Naive thymus-derived CD4-positive, alpha-beta T cell (primary cell): ENCODE data around the gene RCAN1. TPM values are rescaled to one million over a fixed set of nuclear protein-coding genes. Genes with fewer than 3 reads are reported as not detected.

Source experiments
- ATAC-seq: fragments of 150-1000 bp; cut with Tn5 transposase; 2 replicates; pipeline ENCODE4 v1.10.0; 2021; ENCODE audit warnings: mild to moderate bottlenecking, moderate library complexity
- CTCF ChIA-PET: fragments of 350-600 bp; sonication (Branson Sonifier 250); formaldehyde crosslinking; loops from one replicate; lab custom pipeline; 2021; ENCODE audit warnings: antibody characterized with exemption; lab: Charles Lee
- POLR2A ChIA-PET: fragments of 350-600 bp; sonication (Branson Sonifier 250); formaldehyde crosslinking; loops from one replicate; lab custom pipeline; 2021; ENCODE audit warnings: antibody characterized with exemption, inconsistent platforms; lab: Charles Lee
- DNase-seq, 9 donors: peaks; one replicate each; pipeline versions ENCODE4 v3.0.0 to v3.0.0-alpha.2; 2020 to 2022; ENCODE audit warnings: mixed read lengths in 1 of 9
- H3K27ac ChIP-seq: one replicate; pipeline ENCODE4 v1.7.0; 2013; ENCODE audit warnings: mild to moderate bottlenecking, low read depth, low read length, moderate library complexity
- H3K27me3 ChIP-seq, 2 donors: one replicate each; pipeline ENCODE4 v1.7.0; 2013; ENCODE audit warnings: low read length in 2 of 2, mild to moderate bottlenecking in 2 of 2, moderate library complexity in 2 of 2; ENCODE audit not compliant: control insufficient read depth in 2 of 2, insufficient read depth in 2 of 2
- H3K36me3 ChIP-seq, 3 experiments: 1 replicate in 2 of 3; 2 replicates in 1 of 3; pipeline ENCODE4 v1.7.0; 2013; ENCODE audit warnings: low read length in 3 of 3, mild to moderate bottlenecking in 3 of 3, moderate library complexity in 1 of 3; ENCODE audit not compliant: insufficient read depth in 3 of 3, control insufficient read depth in 2 of 3
- H3K4me1 ChIP-seq, 2 donors: one replicate each; pipeline ENCODE4 v1.7.0; 2013; ENCODE audit warnings: low read length in 2 of 2, mild to moderate bottlenecking in 2 of 2, moderate library complexity in 1 of 2; ENCODE audit not compliant: control insufficient read depth in 2 of 2, insufficient read depth in 2 of 2
- H3K4me3 ChIP-seq: 2 replicates; pipeline ENCODE4 v1.7.0; 2013; ENCODE audit warnings: mild to moderate bottlenecking, low read length
- H3K9me3 ChIP-seq, 3 experiments: 1 replicate in 2 of 3; 2 replicates in 1 of 3; pipeline ENCODE4 v1.7.0; 2013; ENCODE audit warnings: low read length in 3 of 3; ENCODE audit not compliant: control insufficient read depth in 2 of 3
- H3K27ac Mint-ChIP-seq, 9 donors: one replicate each; pipeline ENCODE4 v1.8.0; 2020 to 2022; ENCODE audit warnings: mixed read lengths in 9 of 9, mild to moderate bottlenecking in 8 of 9, moderate library complexity in 5 of 9, inconsistent platforms in 2 of 9
- H3K27me3 Mint-ChIP-seq, 5 donors: one replicate each; pipeline ENCODE4 v1.8.0; 2021 to 2022; ENCODE audit warnings: mixed read lengths in 5 of 5, mild to moderate bottlenecking in 1 of 5
- H3K36me3 Mint-ChIP-seq, 5 donors: one replicate each; pipeline ENCODE4 v1.8.0; 2020 to 2022; ENCODE audit warnings: mixed read lengths in 5 of 5, mild to moderate bottlenecking in 3 of 5, inconsistent platforms in 1 of 5
- H3K4me1 Mint-ChIP-seq, 7 donors: one replicate each; pipeline ENCODE4 v1.8.0; 2020 to 2022; ENCODE audit warnings: mixed read lengths in 7 of 7, mild to moderate bottlenecking in 3 of 7, inconsistent platforms in 1 of 7
- H3K4me3 Mint-ChIP-seq, 10 donors: one replicate each; pipeline ENCODE4 v1.8.0; 2020 to 2022; ENCODE audit warnings: mild to moderate bottlenecking in 10 of 10, mixed read lengths in 10 of 10, moderate library complexity in 6 of 10, inconsistent platforms in 2 of 10
- H3K9me3 Mint-ChIP-seq, 11 donors: one replicate each; pipeline ENCODE4 v1.8.0; 2020 to 2022; ENCODE audit warnings: mixed read lengths in 11 of 11, mild to moderate bottlenecking in 4 of 11, inconsistent platforms in 1 of 11, moderate library complexity in 1 of 11
- intact Hi-C, 2 donors: fragments of 100-400 bp; cut with micrococcal nuclease; formaldehyde crosslinking; loops; one replicate each; pipeline ENCODE4 v1.15.1; 2023
- polyA plus RNA-seq, 2 donors: library from polyadenylated mRNA; unstranded; fragments of 300-500 nt; fragmentation: Illumina TruSeq; gene quantifications; one replicate each; pipeline ENCODE4 v1.2.3, GENCODE V29; 2021
- total RNA-seq, 6 experiments: library from RNA in 5 of 6; stranded (reverse) in 5 of 6; gene quantifications; 1 replicate in 5 of 6; 2 replicates in 1 of 6; pipeline ENCODE4 v1.2.3 and lab custom pipeline; 2021 to 2026

Gene RCAN1
- 1 to 10 TPM; 3.0 to 8.1 (median 4.9) TPM for total RNA-seq
- polyA plus RNA-seq: 10 to 100 TPM; 12.6 to 15.3 TPM
- total RNA-seq (lab: John Stamatoyannopoulos, UW): 1.6 reads per million, percentile 5 among the genes with 10 or more reads in this experiment

- no peaks in the 10 kb centered on the region for H3K36me3 Mint-ChIP-seq
- peaks cover 0 to 32% (median 0%) of the 10 kb centered on the region in 5 donors for H3K27me3 Mint-ChIP-seq
- Histone ChIP-seq H3K4me1 (peaks cover 4 to 12% of the 10 kb centered on the region in 2 donors), H3K9me3 (no peaks in the 10 kb centered on the region), H3K27ac (peak within 1 kb of the TSS; percentile 57), H3K36me3 (no peaks in the 10 kb centered on the region), H3K27me3 (no peaks in the 10 kb centered on the region), H3K4me3 (peak within 1 kb of the TSS; percentile 67)
- intact Hi-C loops: loop anchor here (1.0 to 10.0 kb wide), 8 partner anchors 432 to 2000 kb away; partner anchors contain the start of genes ATP5PO (in 2 of the 2), CFAP298 (in 1 of the 2), CHAF1B (in 1 of the 2) and CRYZL1 (in 1 of the 2)
- peak; percentile 99 for ATAC-seq
- CTCF ChIA-PET: no interaction called here
- POLR2A ChIA-PET: no interaction called here
- H3K4me3 Mint-ChIP-seq: peak within 1 kb of the TSS; percentile 83 to 96 (median 93)
- peak; percentile 70 to 87 (median 85) for DNase-seq
- no peaks in the 10 kb centered on the region for H3K9me3 Mint-ChIP-seq
- H3K4me1 Mint-ChIP-seq: peaks cover 15 to 25% (median 20%) of the 10 kb centered on the region in 7 donors
- peak within 1 kb of the TSS; percentile 82 to 95 (median 83) for H3K27ac Mint-ChIP-seq
These were observed at the start of gene RCAN1 for GRCh38 chr21:34614628-34615486. TSS of gene RCAN1 (minus strand) at chr21:34615113. CDS start at chr21:34615011, 102 bp downstream.

GRCh38 chr21:34661848-34662247, 46.9 kb upstream of the RCAN1 start:
- Mint-ChIP-seq H3K9me3 (peaks cover 15 to 41% (median 25%) of the 10 kb centered on the region in 11 donors), H3K36me3 (peaks cover 0 to 18% (median 9%) of the 10 kb centered on the region in 5 donors), H3K27ac (no peak overlapping the region), H3K4me1 (no peaks in the 10 kb centered on the region), H3K4me3 (no peak overlapping the region), H3K27me3 (peaks cover 44 to 57% (median 49%) of the 10 kb centered on the region in 5 donors)
- peaks cover 0 to 6% of the 10 kb centered on the region in 2 donors for H3K27me3 ChIP-seq
- H3K4me1 ChIP-seq: no peaks in the 10 kb centered on the region
- CTCF ChIA-PET: no interaction called here
- no peak overlapping the region for H3K4me3 ChIP-seq
- intact Hi-C loops: no loop called here
- no peak for DNase-seq
- H3K27ac ChIP-seq: no peak overlapping the region
- H3K9me3 ChIP-seq: peaks cover 0 to 26% (median 0%) of the 10 kb centered on the region in 3 experiments
- no peak for ATAC-seq
- no peaks in the 10 kb centered on the region for H3K36me3 ChIP-seq
- POLR2A ChIA-PET: no interaction called here

GRCh38 chr21:34653522-34653921, 38.6 kb upstream of the RCAN1 start:
- Mint-ChIP-seq H3K4me1 (peaks cover 0 to 2% (median 0%) of the 10 kb centered on the region in 7 donors), H3K4me3 (no peak overlapping the region), H3K36me3 (peaks cover 0 to 8% (median 3%) of the 10 kb centered on the region in 5 donors), H3K9me3 (peaks cover 4 to 37% (median 10%) of the 10 kb centered on the region in 11 donors), H3K27ac (peak overlapping the region in 1 of 9 donors; percentile 26), H3K27me3 (peaks cover 43 to 58% (median 54%) of the 10 kb centered on the region in 5 donors)
- POLR2A ChIA-PET: no interaction called here
- intact Hi-C loops: no loop called here
- CTCF ChIA-PET: no interaction called here
- no peak overlapping the region for H3K4me3 ChIP-seq
- no peaks in the 10 kb centered on the region for H3K4me1 ChIP-seq
- ATAC-seq (no peak), DNase-seq (no peak)
- no peak overlapping the region for H3K27ac ChIP-seq
- H3K9me3 ChIP-seq: peaks cover 0 to 9% (median 0%) of the 10 kb centered on the region in 3 experiments
- no peaks in the 10 kb centered on the region for H3K36me3 ChIP-seq
- H3K27me3 ChIP-seq: no peaks in the 10 kb centered on the region

GRCh38 chr21:34651642-34652041, 36.7 kb upstream of the RCAN1 start:
- ATAC-seq: no peak

GRCh38 chr21:34650861-34651431, 36.0 kb upstream of the RCAN1 start:
- ChIA-PET POLR2A (no interaction called here), CTCF (no interaction called here)
- Histone ChIP-seq H3K4me1 (no peaks in the 10 kb centered on the region), H3K36me3 (no peaks in the 10 kb centered on the region), H3K27ac (no peak overlapping the region), H3K9me3 (peaks cover 0 to 9% (median 0%) of the 10 kb centered on the region in 3 experiments), H3K4me3 (no peak overlapping the region), H3K27me3 (no peaks in the 10 kb centered on the region)
- no peak overlapping the region for H3K27ac Mint-ChIP-seq
- H3K4me3 Mint-ChIP-seq: no peak overlapping the region
- DNase-seq (no peak), ATAC-seq (no peak)
- H3K9me3 Mint-ChIP-seq: peaks cover 3 to 37% (median 8%) of the 10 kb centered on the region in 11 donors
- intact Hi-C loops: no loop called here
- peaks cover 0 to 2% (median 0%) of the 10 kb centered on the region in 7 donors for H3K4me1 Mint-ChIP-seq
- peaks cover 25 to 41% (median 34%) of the 10 kb centered on the region in 5 donors for H3K27me3 Mint-ChIP-seq
- peaks cover 0 to 8% (median 0%) of the 10 kb centered on the region in 5 donors for H3K36me3 Mint-ChIP-seq

More at GRCh38 chr21:34651642-34652041, 36.7 kb upstream of the RCAN1 start:
- ChIA-PET CTCF (no interaction called here), POLR2A (no interaction called here)
- Mint-ChIP-seq H3K27ac (no peak overlapping the region), H3K9me3 (peaks cover 3 to 37% (median 9%) of the 10 kb centered on the region in 11 donors), H3K36me3 (peaks cover 0 to 8% (median 0%) of the 10 kb centered on the region in 5 donors), H3K27me3 (peaks cover 32 to 48% (median 40%) of the 10 kb centered on the region in 5 donors), H3K4me1 (peaks cover 0 to 2% (median 0%) of the 10 kb centered on the region in 7 donors), H3K4me3 (no peak overlapping the region)
- Histone ChIP-seq H3K4me1 (no peaks in the 10 kb centered on the region), H3K27ac (no peak overlapping the region), H3K27me3 (no peaks in the 10 kb centered on the region), H3K4me3 (no peak overlapping the region), H3K9me3 (peaks cover 0 to 9% (median 0%) of the 10 kb centered on the region in 3 experiments), H3K36me3 (no peaks in the 10 kb centered on the region)
- intact Hi-C loops: no loop called here
- DNase-seq: no peak

- H3K4me1 Mint-ChIP-seq: peaks cover 0 to 2% (median 0%) of the 10 kb centered on the region in 7 donors
- CTCF ChIA-PET: interaction anchor here (0.6 kb wide), 1 partner anchor 135 kb away, joined by 4 read pairs; no protein-coding TSS in a partner anchor
These were observed 34.5 kb upstream of the RCAN1 start for GRCh38 chr21:34649400-34649799.

More at GRCh38 chr21:34649400-34649799, 34.5 kb upstream of the RCAN1 start:
- H3K4me1 ChIP-seq: no peaks in the 10 kb centered on the region
- ATAC-seq: no peak
- intact Hi-C loops: no loop called here
- Mint-ChIP-seq H3K4me3 (peak overlapping the region in 1 of 10 donors; percentile 6), H3K27ac (no peak overlapping the region), H3K36me3 (peaks cover 0 to 8% (median 0%) of the 10 kb centered on the region in 5 donors), H3K9me3 (peaks cover 3 to 37% (median 8%) of the 10 kb centered on the region in 11 donors), H3K27me3 (peaks cover 21 to 31% (median 29%) of the 10 kb centered on the region in 5 donors)
- H3K36me3 ChIP-seq: no peaks in the 10 kb centered on the region
- no peak overlapping the region for H3K4me3 ChIP-seq
- H3K9me3 ChIP-seq: peaks cover 0 to 9% (median 0%) of the 10 kb centered on the region in 3 experiments
- POLR2A ChIA-PET: no interaction called here
- H3K27ac ChIP-seq: no peak overlapping the region
- H3K27me3 ChIP-seq: no peaks in the 10 kb centered on the region
- no peak for DNase-seq
